Measurements from ENCODE around the gene CTRL.
"Not testable (repeated sequence)": the region's sequence is repeated elsewhere in the genome, so short reads cannot be mapped to it uniquely, and the experiment has no call there.

Gene CTRL

DNA sequence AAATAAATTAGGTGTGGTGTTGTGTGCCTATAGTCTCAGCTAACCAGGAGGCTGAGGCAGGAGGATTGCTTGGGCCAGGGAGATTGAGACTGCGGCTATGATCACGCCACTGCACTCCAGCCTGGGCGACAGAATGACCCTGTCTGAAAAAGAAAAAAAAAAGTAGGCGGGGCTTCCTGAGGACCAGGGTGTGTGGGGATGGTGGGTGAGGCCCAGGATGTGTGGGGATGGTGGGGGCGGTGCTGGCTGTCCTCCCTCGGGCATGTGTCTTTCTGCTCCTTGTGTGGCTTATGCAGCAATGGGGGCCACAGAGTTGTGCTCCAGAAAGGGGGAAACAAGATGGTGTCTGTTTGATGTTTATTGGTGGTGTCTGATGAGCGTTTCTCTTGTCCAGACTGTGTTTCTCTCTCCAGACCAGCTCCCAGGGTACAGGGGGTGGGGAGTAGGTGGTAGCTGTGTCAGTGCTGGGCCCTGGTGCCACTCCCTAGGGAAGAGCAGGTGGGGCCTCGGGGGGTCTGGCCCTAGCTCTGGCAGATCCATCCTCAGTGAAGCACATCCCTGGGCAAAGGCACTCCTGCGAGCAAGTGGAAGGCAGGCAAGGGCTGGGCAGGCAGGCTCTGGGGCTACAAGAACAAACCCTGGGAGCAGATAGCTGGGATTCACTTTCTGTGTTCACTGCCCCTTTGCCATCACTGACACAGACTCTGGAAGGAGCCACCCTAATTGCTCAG is 10.0 kb upstream of the CTRL start:
- no peak for DNase-seq (ENCODE audit: low read depth)

DNA sequence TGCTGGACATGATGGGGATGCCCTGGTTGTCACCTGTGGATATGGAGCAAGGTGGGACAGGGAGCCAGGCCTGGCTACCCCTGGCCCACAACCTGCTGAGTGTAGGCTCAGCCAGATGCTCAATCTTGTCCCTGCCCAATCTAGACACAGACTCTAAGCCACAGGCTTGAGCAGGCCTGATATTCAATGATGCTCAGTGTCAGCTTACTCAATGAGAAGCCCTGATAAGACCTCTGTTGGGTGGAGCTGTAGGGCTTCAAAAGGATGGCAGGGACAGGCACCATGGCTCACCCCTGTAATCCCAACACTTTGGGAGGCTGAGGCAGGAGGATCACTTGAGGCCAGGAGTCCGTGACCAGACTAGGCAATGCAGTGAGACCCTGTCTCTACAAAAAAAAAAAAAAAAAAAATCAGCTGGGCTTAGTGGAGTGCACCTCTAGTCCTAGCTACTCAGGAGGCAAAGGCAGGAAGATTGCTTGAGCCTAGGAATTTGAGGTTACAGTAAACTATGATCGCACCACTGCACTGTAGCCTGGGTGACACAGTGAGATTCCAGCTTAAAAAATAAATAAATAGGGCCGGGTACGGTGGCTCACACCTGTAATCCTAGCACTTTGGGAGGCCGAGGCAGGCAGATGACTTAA is 8.9 kb upstream of the CTRL start:
- no peak for DNase-seq (ENCODE audit: low read depth)

DNA sequence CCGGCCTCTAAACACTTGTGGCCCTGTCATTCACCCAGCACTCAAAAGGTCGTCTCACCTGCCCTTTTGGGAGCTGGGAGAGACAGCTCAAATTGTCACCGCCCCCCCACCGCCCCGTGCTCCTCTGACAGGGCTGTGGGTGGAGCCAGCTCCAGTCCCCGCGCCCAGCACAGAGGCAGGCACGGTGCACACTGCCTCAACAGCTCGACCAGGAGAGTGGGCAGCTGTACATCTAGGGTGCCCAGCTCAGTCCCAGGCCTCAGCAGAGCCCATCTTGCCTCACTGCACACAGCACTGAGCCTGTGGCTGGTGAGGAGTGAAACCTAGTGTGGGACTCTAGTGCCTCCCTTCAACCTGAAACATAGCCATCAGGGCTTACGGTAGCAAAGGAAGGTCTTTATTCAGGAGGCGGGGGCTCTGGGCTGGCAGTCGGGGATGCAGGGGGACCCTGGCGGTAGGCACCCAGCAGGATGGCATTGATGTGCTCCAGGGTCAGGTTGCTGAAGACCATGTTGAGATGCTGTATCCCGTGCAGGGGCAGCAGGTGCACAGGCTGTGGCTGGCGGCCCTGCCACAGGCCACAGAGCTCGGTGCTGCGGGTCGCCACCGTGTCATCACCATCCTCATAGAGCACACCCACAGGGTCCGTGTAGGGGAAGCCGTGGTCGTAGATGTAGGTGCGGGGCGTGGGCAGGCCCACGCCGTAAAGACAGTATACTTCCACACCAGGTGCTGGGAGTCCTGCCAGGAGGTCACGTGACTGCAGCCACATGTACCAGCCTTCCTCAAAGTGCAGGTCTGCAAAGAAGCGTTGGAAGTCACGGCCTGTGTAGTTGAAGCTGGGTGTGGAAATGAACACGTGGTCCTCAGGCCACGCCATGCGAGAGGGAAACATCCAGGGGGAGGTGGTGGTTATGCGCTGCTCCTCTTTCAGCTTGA is 8.1 kb upstream of the CTRL start:
- no peak for DNase-seq (ENCODE audit: low read depth)

DNA sequence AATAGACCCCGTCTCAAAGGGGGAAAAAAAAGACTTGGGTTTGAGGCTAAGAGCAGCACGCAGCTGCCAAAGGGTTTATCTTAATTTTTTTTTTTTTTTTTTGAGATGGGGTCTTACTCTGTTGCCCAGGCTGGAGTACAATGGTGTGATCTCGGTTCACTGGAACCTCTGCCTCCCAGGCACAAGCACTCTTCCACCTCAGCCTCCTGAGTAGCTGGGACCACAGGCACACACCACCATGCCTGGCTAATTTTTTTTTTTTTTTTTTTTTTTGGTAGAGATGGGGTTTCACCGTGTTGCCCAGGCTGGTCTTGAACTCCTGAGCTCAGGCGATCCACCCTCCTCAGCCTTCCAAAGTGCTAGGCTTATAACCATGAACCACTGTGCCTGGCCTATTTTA is 6.1 kb upstream of the CTRL start:
- not testable (repeated sequence) for DNase-seq (ENCODE audit: low read depth)

DNA sequence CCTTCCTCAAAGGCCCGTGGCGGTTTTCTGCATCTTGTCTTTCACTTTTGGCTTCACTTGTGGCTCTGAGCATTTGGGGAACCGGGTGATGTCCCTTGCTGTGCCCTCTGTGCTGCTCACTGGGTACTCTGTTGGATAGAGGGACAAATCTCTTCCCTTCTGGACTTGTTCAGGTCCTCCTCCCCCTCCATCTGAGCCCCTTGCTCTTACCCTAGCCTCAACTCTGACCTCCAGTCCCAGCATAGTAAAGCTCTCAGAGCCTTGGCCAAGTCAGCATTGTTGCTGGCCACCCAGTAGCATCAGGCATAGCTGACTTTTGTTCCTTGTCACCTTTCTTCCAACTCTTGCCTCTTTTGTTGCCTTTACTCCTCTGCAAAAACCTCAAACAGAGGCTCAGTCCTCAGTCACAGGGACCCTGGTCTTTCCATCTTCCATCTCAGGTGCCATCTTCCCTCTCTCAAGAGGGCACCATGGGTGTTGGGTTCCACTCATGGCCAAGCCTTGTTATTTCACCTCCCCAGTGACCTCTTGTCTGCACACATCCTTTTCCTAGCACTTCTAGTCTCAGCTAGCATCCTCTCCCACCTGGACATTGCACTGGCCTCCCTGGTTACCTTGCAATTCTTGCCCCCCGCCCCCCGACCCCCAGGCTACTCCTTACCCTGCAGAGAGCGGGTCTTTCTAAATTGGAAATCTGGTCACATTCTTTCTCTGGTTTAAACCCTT is 5.4 kb upstream of the CTRL start:
- DNase-seq (ENCODE audit: low read depth) = no peak

DNA sequence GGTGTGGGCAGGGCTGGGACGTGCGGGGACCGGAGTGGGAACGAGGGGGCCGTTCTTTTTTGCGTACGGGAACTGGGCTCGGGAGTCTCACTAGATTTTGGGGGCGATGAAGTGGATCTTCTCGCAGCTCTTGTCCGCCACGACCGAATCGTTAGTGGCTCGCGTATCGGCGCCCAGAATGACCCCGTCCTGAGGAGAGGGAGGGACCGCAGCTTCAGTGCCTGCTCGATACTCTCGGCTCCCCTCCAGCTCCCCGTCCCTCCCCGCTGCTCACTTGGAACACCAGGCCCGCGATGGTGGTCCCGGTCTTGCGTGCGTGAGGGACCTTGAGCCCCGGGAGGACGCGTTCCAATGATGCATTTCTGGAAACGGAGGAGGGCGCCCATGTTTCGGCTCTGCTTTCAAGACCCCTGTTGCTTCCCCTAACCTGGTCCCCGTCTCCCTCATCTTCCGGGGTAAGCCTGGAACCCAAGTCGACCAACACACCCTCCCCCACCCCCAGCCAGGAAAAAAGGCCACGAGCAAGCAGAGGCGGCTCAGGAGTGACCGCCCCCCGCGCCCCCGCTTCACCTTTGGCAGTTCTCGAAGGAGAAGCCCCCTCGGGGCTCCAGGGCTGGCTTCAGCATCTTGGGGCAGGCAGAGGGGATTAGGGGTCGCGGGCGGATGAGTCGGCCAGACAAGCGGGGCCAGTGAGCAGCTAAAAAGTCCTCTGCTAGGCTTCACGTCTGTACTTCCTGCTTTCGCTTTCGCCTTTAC is 4.6 kb upstream of the CTRL start, which contains the start of gene PSMB10:
Gene PSMB10, minus strand, starts transcription at position 727 of the 756 bp plus-strand sequence. Its CDS starts 101 bp downstream, at position 626.
- peak; percentile 61 for DNase-seq (ENCODE audit: low read depth)

DNA sequence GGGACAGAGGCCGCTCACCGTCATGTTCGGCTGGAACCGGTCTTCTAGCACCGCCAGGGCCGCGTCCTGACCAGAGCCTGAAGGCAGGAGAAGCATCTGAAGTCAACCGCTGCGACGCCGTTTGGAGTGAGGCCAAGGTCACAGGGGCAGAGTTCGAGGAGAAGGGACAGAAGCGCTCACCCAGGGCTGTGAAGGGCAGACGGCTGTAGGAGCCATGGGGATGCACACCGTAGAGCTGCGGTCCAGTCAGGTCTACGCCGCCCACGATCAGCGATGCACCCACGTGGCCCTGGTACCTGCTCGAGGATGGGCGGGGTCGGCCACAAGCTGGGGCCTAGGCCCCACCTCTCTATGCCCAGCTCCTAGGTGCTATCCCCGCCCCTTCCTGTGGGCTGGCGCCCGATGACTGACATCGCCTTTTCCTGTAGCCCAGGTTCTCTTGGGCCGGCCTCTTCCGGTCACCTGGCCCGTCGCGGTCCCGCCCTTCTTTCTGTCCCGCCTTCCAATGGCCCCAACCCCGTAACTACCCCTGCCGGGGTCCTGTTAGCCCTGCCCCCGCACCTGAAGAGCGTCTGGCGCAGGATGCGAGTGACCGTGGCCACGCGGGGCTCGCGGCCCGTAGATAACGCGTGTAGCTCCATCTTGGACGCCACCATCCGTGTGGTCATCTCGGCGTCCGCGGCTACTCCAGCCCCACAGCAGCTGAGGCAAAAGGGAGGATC is 3.9 kb upstream of the CTRL start:
- peak; percentile 91 for DNase-seq (ENCODE audit: low read depth)

DNA sequence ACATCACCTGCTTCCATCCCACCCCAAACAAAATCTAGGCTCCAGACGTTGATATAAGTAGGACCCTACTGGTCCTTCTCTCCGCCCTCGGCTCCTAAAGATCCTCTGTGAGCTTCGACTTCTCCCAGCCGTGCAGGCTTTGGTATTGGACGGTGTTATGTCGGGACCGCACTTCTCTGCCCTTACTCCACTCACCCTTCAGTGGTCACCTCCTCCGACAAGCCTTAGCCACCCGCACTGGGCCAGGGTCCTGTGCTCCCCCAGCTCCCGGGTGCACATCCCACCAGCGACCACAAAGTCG is 3.4 kb upstream of the CTRL start:
- DNase-seq (ENCODE audit: low read depth) = no peak

DNA sequence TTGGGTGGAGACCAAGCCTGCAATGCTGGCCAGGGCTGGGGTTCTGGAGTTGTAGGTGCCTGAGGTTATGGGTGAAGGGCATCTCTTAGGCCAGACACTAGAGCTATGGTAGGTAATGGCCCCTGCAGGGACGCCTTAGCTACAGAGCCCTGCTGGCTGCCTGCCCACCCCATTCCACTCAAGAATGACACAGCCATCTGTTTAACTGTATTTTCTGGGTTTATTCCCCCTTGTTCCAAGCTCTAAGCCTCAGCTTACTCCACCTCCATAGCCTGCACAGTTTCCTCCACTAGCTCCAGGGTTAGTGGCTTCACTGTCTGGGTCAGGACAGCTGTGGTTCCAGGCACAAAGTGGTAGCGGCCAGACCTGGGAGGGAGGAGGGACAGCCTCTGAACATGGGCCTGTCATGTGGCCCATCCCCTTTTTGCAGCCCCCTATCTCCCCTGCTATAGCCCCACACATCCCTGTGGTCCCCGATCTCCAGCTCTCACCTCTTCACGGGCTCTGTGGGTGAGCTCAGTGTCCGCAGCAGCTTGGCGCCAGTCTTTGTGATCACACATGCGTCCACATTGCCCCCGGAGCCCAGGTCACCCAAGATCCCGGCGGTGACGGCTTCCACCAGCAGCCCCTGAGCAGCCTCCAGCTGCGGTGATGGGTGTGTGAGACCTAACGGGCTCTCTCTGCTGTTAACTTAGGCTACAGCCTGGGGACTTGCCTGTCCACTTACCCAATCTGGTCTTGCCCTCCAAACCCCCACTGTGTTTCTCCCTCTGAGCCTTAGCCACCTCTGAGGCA is 2.8 kb upstream of the CTRL start:
- no peak for DNase-seq (ENCODE audit: low read depth)

DNA sequence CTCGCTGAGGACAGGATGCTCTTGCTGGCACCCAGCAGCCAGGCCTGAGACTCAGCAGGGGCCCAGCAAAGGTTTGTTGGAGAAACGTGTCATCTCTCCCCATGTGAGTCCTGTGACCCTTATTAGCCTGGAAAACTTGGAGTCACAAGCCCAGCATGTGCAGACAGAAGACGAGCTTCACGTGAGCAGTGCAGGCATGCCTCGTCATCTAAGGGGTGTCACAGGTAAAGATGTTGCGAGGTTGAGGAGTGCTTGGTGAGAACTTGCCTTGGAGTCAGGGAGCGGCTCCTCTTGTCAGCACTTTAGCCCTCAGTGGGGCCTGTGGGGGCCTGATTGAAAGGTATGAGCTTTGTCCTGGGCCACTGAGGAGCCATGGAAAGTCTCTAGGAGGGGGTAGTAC is 2.1 kb upstream of the CTRL start:
- no peak for DNase-seq (ENCODE audit: low read depth)

DNA sequence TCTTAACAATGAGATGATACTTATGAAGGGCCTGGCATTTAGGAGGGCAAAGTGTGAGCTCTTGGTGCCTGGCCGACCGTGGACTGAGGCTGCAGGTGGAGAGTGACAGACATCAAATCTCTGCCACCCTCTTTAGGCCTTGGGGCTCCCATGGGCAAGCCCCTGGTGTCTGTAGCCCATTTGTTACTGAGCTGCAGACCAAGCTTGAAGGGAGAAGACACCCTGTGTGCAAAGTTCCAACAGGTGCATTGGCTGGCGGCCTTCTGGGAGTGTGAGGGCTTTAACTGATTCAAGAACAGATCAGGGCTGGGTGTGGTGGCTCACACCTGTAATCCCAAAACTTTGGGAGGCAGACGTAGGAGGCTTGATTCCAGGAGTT is 789 bp upstream of the CTRL start:
- DNase-seq (ENCODE audit: low read depth) = no peak

DNA sequence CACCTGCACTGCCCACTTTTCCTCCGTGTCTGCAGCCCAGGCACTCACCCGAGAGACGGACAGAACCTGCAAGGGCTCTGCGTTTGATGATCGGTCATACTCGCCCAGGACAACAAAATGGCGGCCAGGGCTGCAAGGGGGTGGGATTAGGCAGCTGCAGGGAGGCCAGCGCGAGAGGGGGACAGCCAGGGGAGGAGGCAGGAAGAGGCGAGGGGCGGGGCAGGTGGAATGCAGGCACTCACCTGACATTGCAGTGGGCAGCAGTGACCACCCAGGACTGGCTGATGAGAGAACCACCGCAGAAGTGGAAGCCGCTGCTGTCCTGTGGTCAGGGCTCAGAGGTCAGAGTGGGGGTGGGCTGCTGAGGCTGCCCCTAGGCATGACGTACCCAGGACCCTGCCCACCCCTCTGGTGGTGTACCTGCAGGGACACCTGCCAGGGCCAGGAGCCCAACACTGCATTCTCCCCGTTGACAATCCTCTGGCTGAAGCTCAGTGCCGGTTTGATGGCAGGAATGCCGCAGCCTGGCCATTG is 917 bp downstream of the CTRL start:
- no peak for DNase-seq (ENCODE audit: low read depth)

DNA sequence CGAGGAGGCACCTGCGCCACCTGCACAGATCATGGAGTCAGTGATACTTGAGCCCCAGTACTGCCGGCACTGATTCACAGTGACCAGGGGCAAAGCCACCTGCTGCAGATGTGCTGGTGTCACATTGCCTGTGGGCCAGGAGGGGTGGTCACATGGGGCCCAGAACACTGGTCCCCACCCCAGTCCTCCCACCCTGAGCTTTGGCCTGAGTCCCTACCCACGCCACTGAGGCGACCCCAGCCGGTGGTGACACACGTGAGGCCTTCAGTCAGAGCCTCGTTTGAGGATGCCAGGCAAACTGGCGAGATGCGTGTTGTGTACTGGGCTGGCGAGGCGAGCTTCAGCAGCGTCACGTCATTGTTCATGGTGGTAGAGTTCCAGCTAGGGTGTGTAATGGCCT is 1.5 kb downstream of the CTRL start:
- no peak for DNase-seq (ENCODE audit: low read depth)

DNA sequence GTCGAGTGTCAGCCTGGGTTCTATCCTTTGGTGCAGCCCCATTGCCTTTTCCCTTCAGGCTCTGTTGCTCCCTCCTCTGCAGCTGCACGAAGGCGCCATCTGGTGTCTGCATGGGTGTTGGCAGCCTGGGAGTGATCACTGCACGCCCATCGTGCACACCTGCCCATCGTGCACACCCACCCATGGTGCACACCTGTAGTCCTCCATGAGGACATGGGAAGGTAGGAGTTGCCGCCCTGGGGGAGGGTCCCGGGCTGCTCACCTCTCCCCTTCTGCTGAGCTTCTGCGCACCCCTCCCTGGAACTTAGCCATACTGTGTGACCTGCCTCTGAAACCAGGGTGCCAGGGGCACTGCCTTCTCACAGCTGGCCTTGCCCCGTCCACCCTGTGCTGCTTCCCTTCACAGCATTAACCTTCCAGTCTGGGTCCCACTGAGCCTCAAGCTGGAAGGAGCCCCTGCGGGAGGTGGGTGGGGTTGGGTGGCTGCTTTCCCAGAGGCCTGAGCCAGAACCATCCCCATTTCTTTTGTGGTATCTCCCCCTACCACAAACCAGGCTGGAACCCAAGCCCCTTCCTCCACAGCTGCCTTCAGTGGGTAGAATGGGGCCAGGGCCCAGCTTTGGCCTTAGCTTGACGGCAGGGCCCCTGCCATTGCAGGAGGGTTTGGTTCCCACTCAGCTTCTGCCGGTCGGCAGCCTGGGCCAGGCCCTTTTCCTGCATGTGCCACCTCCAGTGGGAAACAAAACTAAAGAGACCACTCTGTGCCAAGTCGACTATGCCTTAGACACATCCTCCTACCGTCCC is 2.9 kb downstream of the CTRL start:
- peak; percentile 48 for DNase-seq (ENCODE audit: low read depth)

DNA sequence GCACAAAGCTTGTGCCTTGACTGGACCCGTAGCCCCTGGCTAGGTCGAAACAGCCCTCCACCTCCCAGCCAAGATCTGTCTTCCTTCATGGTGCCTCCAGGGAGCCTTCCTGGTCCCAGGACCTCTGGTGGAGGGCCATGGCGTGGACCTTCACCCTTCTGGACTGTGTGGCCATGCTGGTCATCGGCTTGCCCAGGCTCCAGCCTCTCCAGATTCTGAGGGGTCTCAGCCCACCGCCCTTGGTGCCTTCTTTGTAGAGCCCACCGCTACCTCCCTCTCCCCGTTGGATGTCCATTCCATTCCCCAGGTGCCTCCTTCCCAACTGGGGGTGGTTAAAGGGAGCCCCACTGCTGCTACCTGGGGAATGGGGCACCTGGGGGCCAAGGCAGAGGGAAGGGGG is 3.5 kb downstream of the CTRL start:
- DNase-seq (ENCODE audit: low read depth) = no peak

DNA sequence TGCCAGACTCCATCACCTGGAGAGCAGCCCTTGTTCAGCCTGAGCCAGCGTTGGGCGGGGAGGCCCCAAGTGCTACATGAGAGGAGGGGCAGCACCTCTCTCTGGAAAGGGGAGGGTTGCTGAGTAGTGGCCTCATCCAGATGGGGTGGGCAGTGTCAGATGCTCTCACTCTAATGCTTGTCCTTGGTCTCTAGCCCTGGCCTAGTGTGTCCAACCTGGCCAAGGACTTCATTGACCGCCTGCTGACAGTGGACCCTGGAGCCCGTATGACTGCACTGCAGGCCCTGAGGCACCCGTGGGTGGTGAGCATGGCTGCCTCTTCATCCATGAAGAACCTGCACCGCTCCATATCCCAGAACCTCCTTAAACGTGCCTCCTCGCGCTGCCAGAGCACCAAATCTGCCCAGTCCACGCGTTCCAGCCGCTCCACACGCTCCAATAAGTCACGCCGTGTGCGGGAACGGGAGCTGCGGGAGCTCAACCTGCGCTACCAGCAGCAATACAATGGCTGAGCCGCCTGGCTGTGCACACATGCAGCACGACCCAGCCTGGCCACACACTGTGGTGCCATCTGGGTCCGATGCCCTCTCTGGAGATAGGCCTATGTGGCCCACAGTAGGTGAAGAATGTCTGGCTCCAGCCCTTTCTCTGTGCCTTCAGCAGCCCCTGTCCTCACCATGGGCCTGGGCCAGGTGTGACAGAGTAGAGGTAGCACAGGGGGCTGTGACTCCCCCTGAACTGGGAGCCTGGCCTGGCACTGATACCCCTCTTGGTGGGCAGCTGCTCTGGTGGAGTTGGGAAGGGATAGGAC is 4.3 kb downstream of the CTRL start:
- DNase-seq (ENCODE audit: low read depth) = no peak

DNA sequence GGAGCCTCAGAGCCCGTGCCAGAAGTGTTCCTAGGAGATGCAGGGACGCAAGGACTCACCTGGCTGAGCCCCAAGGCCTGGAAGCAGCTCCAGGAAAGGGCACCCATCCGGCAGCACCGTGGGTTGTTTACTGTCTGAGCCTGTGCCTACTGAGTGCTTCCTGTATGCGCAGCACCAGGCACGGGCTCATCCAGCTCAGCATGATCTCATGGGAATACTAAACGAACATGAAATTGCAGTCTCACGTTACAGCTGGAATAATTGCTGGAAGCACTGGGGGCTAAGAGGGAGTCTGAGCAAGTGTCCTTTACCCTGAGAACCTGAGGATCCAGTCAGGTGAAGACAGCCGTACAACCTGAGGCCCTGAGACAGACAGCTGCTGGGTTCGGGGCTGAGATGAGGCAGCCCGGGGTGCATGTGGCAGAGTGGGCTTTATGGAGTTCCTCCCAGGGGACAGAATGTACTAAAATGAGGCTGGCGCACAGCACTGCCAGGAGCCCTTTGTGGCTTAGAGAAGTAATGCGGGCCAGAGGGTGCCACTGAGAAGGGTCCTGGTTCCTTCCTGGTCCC is 5.4 kb downstream of the CTRL start:
- no peak for DNase-seq (ENCODE audit: low read depth)
